H9 (cell line): ENCODE data around the gene ITPR2. TPM values are rescaled to one million over a fixed set of nuclear protein-coding genes. Genes with fewer than 3 reads are reported as not detected.

Experiments
- DNase-seq: peaks from one replicate; pipeline ENCODE4 v3.0.0-alpha.2; 2017
- H2AFZ ChIP-seq: one replicate; pipeline ENCODE4 v1.6.1; 2013; ENCODE audit warnings: mild to moderate bottlenecking, low read length, control low read depth, moderate library complexity
- H2AK5ac ChIP-seq: 2 replicates; pipeline ENCODE4 v1.6.1; 2013; ENCODE audit warnings: low read length, control low read depth, mixed read lengths; ENCODE audit not compliant: insufficient read length
- H2BK120ac ChIP-seq: one replicate; pipeline ENCODE4 v1.6.1; 2013; ENCODE audit warnings: low read depth, mild to moderate bottlenecking, low read length, control low read depth, inconsistent platforms; ENCODE audit not compliant: poor library complexity, severe bottlenecking
- H2BK12ac ChIP-seq: 2 replicates; pipeline ENCODE4 v1.6.1; 2013; ENCODE audit warnings: low read length, control low read depth, mixed read lengths, low read depth; ENCODE audit not compliant: insufficient read length
- H2BK15ac ChIP-seq: 2 replicates; pipeline ENCODE4 v1.6.1; 2013; ENCODE audit warnings: low read depth, low read length, control low read depth
- H2BK20ac ChIP-seq: one replicate; pipeline ENCODE4 v1.6.1; 2013; ENCODE audit warnings: low read depth, mild to moderate bottlenecking, low read length, control low read depth, inconsistent platforms; ENCODE audit not compliant: poor library complexity, severe bottlenecking
- H2BK5ac ChIP-seq: 2 replicates; pipeline ENCODE4 v1.6.1; 2013; ENCODE audit warnings: low read length, control low read depth, mixed read lengths; ENCODE audit not compliant: insufficient read length
- H3K14ac ChIP-seq: 2 replicates; pipeline ENCODE4 v1.6.1; 2013; ENCODE audit warnings: low read length, control low read depth; ENCODE audit not compliant: insufficient read depth
- H3K18ac ChIP-seq: 2 replicates; pipeline ENCODE4 v1.6.1; 2013; ENCODE audit warnings: low read depth, mild to moderate bottlenecking, mixed read lengths, low read length, control low read depth; ENCODE audit not compliant: insufficient read length
- H3K23ac ChIP-seq: 2 replicates; pipeline ENCODE4 v1.6.1; 2013; ENCODE audit warnings: low read length, control low read depth, mixed read lengths, low read depth; ENCODE audit not compliant: insufficient read length
- H3K23me2 ChIP-seq: 2 replicates; pipeline ENCODE4 v1.6.1; 2013; ENCODE audit warnings: low read depth, mild to moderate bottlenecking, mixed read lengths, low read length, control low read depth; ENCODE audit not compliant: insufficient read length, poor library complexity, severe bottlenecking
- H3K27ac ChIP-seq: 2 replicates; pipeline ENCODE4 v1.5.1; 2013; ENCODE audit warnings: low read length, control low read depth, mixed read lengths, low read depth; ENCODE audit not compliant: insufficient read length
- H3K27me3 ChIP-seq: 2 replicates; pipeline ENCODE4 v1.6.1; 2013; ENCODE audit warnings: low read length, control low read depth, inconsistent platforms; ENCODE audit not compliant: insufficient read depth
- H3K4ac ChIP-seq: 2 replicates; pipeline ENCODE4 v1.6.1; 2013; ENCODE audit warnings: low read depth, mild to moderate bottlenecking, control low read depth, inconsistent platforms, low read length, moderate library complexity
- H3K4me1 ChIP-seq: 2 replicates; pipeline ENCODE4 v1.6.1; 2013; ENCODE audit warnings: low read length, control low read depth, inconsistent platforms; ENCODE audit not compliant: insufficient read depth
- H3K4me2 ChIP-seq: 2 replicates; pipeline ENCODE4 v1.6.1; 2013; ENCODE audit warnings: low read length, control low read depth, mixed read lengths; ENCODE audit not compliant: insufficient read length, insufficient read depth
- H3K56ac ChIP-seq: 2 replicates; pipeline ENCODE4 v1.6.1; 2013; ENCODE audit warnings: low read depth, mild to moderate bottlenecking, mixed read lengths, low read length, control low read depth; ENCODE audit not compliant: insufficient read length
- H3K79me1 ChIP-seq: 2 replicates; pipeline ENCODE4 v1.6.1; 2013; ENCODE audit warnings: low read depth, mild to moderate bottlenecking, moderate library complexity, low read length, control low read depth, inconsistent platforms; ENCODE audit not compliant: insufficient read depth, poor library complexity, severe bottlenecking
- H3K79me2 ChIP-seq: 2 replicates; pipeline ENCODE4 v1.6.1; 2013; ENCODE audit warnings: low read length, control low read depth, inconsistent platforms; ENCODE audit not compliant: insufficient read depth
- H3K9ac ChIP-seq: 2 replicates; pipeline ENCODE4 v1.6.1; 2013; ENCODE audit warnings: low read length, control low read depth, mixed read lengths; ENCODE audit not compliant: insufficient read length; ENCODE audit errors: extremely low read depth
- H3K9me3 ChIP-seq: one replicate; pipeline ENCODE4 v1.6.1; 2013; ENCODE audit warnings: low read depth, low read length, inconsistent platforms; ENCODE audit not compliant: control insufficient read depth
- H3T11ph ChIP-seq: one replicate; pipeline ENCODE4 v1.6.1; 2013; ENCODE audit warnings: mild to moderate bottlenecking, low read length, control low read depth, inconsistent platforms
- H4K20me1 ChIP-seq: one replicate; pipeline ENCODE4 v1.6.1; 2013; ENCODE audit not compliant: control insufficient read depth, insufficient read length, insufficient read depth
- H4K5ac ChIP-seq: 2 replicates; pipeline ENCODE4 v1.6.1; 2013; ENCODE audit warnings: low read depth, mild to moderate bottlenecking, mixed read lengths, low read length, control low read depth; ENCODE audit not compliant: insufficient read length
- H4K8ac ChIP-seq: replicated peaks from 2 replicates; pipeline ENCODE4 v1.6.1; 2013; ENCODE audit warnings: low read length, control low read depth, mixed read lengths, low read depth; ENCODE audit not compliant: insufficient read length
- H4K91ac ChIP-seq: 2 replicates; pipeline ENCODE4 v1.6.1; 2013; ENCODE audit warnings: low read depth, mild to moderate bottlenecking, moderate library complexity, mixed read lengths, low read length, control low read depth; ENCODE audit not compliant: insufficient read length
- H3K27ac Mint-ChIP-seq, 3 experiments: 2 replicates in 2 of 3; 3 replicates in 1 of 3; pipeline ENCODE4 v1.8.0; 2020 to 2021; ENCODE audit warnings: mixed read lengths in 3 of 3, mild to moderate bottlenecking in 1 of 3, moderate library complexity in 1 of 3
- H3K27me3 Mint-ChIP-seq: 2 replicates; pipeline ENCODE4 v1.8.0; 2021; ENCODE audit warnings: low read depth, mild to moderate bottlenecking, moderate library complexity, mixed read lengths
- H3K36me3 Mint-ChIP-seq, 3 experiments: 2 replicates in 2 of 3; 3 replicates in 1 of 3; pipeline ENCODE4 v1.8.0; 2020 to 2021; ENCODE audit warnings: low read depth in 3 of 3, mixed read lengths in 3 of 3; ENCODE audit not compliant: insufficient read depth in 1 of 3
- H3K4me1 Mint-ChIP-seq, 2 experiments: 2 replicates each; pipeline ENCODE4 v1.8.0; 2020; ENCODE audit warnings: mixed read lengths in 2 of 2
- H3K4me3 Mint-ChIP-seq, 2 experiments: 2 replicates in 1 of 2; 3 replicates in 1 of 2; pipeline ENCODE4 v1.8.0; 2020 to 2021; ENCODE audit warnings: mild to moderate bottlenecking in 2 of 2, mixed read lengths in 2 of 2, moderate library complexity in 1 of 2
- H3K9me3 Mint-ChIP-seq, 2 experiments: 2 replicates in 1 of 2; 3 replicates in 1 of 2; pipeline ENCODE4 v1.8.0; 2020; ENCODE audit warnings: mild to moderate bottlenecking in 2 of 2, mixed read lengths in 2 of 2, moderate library complexity in 1 of 2
- CTCF ChIP-seq: fragments of 200-600 bp; sonication (generic); conservative IDR thresholded peaks from 3 replicates; pipeline ENCODE4 v1.8.0; 2021; ENCODE audit warnings: antibody characterized with exemption, mild to moderate bottlenecking
- WGBS: extraction: QIAGEN DNeasy Blood & Tissue Kit; methylation state at CpG from one replicate; pipeline ENCODE4 v1.1.7; 2013; ENCODE audit warnings: missing lambda C conversion rate, low lambda C conversion rate, mixed read lengths; ENCODE audit not compliant: insufficient read length; ENCODE audit errors: extremely low coverage; 5-methylcytosine and 5-hydroxymethylcytosine counted together
- total RNA-seq: library from RNA; stranded (reverse); gene quantifications from 2 replicates; pipeline ENCODE4 v1.2.1, GENCODE V29; 2021

Gene ITPR2
- total RNA-seq, 1 experiment from 2014 or later = 14.8 TPM

DNA sequence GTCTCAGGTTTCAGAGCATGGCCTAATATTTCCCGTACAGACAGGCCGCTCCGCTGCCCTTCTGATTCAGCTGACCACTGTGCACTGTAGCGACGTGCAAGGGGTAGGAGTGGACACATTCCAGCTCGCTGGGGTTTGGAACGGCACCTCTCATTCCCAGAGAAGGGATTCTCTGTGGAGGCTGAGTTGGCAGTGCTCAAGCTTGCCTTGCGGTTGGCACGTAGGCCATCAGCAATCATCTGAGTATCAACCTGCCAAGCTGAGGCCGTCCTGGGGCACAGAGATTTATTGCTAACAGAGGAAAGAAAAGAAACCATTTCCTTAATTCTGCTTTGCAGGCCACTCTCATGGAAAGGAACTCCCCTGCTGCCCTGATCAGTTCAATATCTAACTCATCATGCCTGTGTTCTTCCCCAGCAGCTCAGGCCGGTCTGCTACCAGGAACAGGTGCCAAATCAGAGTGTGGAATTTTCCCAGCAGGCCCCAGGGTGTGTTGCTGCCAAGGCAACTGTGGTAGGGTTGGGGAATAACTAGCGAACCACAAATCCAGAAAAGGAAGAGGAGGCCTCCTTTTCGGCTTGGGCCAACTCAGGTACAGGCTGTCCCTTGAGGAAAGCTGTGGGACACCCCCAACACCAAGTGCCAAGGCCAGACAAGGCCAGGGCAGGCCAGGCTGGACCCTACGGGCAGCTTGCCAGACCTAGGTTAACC lies 545.2 kb downstream of the ITPR2 start:
- Histone ChIP-seq H3K27me3 (no peaks in the 10 kb centered on the region), H3K18ac (no peak overlapping the region), H3K9ac (no peak overlapping the region), H3K14ac (no peak overlapping the region), H3K23me2 (no peaks in the 10 kb centered on the region), H3K9me3 (no peaks in the 10 kb centered on the region), H3K27ac (no peak overlapping the region), H3K79me2 (no peaks in the 10 kb centered on the region), H3K4ac (no peak overlapping the region), H3T11ph (no peak overlapping the region), H2AFZ (no peak overlapping the region), H4K5ac (no peak overlapping the region), H2BK20ac (no peak overlapping the region), H4K8ac (no peak overlapping the region), H2AK5ac (no peak overlapping the region), H3K4me1 (no peaks in the 10 kb centered on the region), H2BK12ac (no peak overlapping the region), H3K4me2 (no peak overlapping the region), H4K20me1 (no peaks in the 10 kb centered on the region), H4K91ac (no peak overlapping the region), H3K23ac (no peak overlapping the region), H2BK15ac (no peak overlapping the region), H2BK5ac (no peak overlapping the region), H3K79me1 (no peaks in the 10 kb centered on the region), H2BK120ac (no peak overlapping the region), H3K56ac (no peak overlapping the region)
- Mint-ChIP-seq H3K36me3 (no peaks in the 10 kb centered on the region), H3K9me3 (no peaks in the 10 kb centered on the region), H3K27ac (no peak overlapping the region), H3K27me3 (no peaks in the 10 kb centered on the region), H3K4me3 (no peak overlapping the region), H3K4me1 (peaks cover 0 to 4% of the 10 kb centered on the region in 2 experiments; a peak in 1 of 4 replicates)
- WGBS = no CpG with 5 or more reads among the region's 14 CpGs
- no peak for TF ChIP-seq CTCF
- no peak for DNase-seq

Other genes starting within 250 kb of the ITPR2 start
- 39.1 and 42.9 TPM in 2 replicates for gene INTS13, start 104.8 kb upstream of the ITPR2 start, total RNA-seq
- 30.0 and 34.2 TPM in 2 replicates for gene FGFR1OP2, start 105.3 kb upstream of the ITPR2 start, total RNA-seq
- 68.7 and 74.9 TPM in 2 replicates for gene TM7SF3, start 181.2 kb upstream of the ITPR2 start, total RNA-seq
- 66.9 and 69.8 TPM in 2 replicates for gene MED21, start 189.4 kb upstream of the ITPR2 start, total RNA-seq
- gene C12orf71, start 249.4 kb upstream of the ITPR2 start, total RNA-seq = not detected in 2 replicates